Ovary (tissue), 9 donors: ENCODE data around the gene SNRK. TPM values are rescaled to one million over a fixed set of nuclear protein-coding genes. Genes with fewer than 3 reads are reported as not detected.

Experiments
- DNase-seq, 5 donors: peaks; one replicate each; pipeline ENCODE4 v3.0.0-alpha.2; 2019 to 2020
- H3K27ac ChIP-seq, 2 donors: fragments of 200-600 bp; one replicate each; pipeline versions ENCODE4 v1.5.1 to v1.8.0; 2019 to 2022
- H3K27me3 ChIP-seq: fragments of 200-600 bp; one replicate; pipeline ENCODE4 v1.8.0; 2022
- H3K36me3 ChIP-seq: fragments of 200-600 bp; sonication (generic); one replicate; pipeline ENCODE4 v1.5.1; 2019
- H3K4me1 ChIP-seq: one replicate; pipeline ENCODE4 v1.8.1; 2013; ENCODE audit warnings: mild to moderate bottlenecking, moderate library complexity; ENCODE audit not compliant: insufficient read depth
- H3K4me3 ChIP-seq: fragments of 200-600 bp; sonication (generic); one replicate; pipeline ENCODE4 v1.5.1; 2017
- H3K9me3 ChIP-seq, 2 donors: fragments of 200-600 bp in 1 of 2; sonication (generic) in 1 of 2; one replicate each; pipeline versions ENCODE4 v1.5.1 to v1.8.1; 2013 to 2019; ENCODE audit warnings: mild to moderate bottlenecking in 1 of 2, moderate library complexity in 1 of 2
- CTCF ChIP-seq, 3 donors: fragments of 450-650 bp in 2 of 3; fragments of 200-600 bp in 1 of 3; IDR thresholded peaks; one replicate each; pipeline versions ENCODE4 v1.5.1 to v1.8.0; 2016 to 2022; ENCODE audit warnings: antibody characterized with exemption in 3 of 3, mild to moderate bottlenecking in 1 of 3
- EP300 ChIP-seq: sonication (generic); formaldehyde crosslinking; IDR thresholded peaks from one replicate; pipeline ENCODE4 v1.6.1; 2017; ENCODE audit warnings: antibody characterized with exemption
- POLR2A ChIP-seq: fragments of 450-650 bp; IDR thresholded peaks from one replicate; pipeline ENCODE4 v1.6.1; 2017; ENCODE audit warnings: antibody characterized with exemption, mild to moderate bottlenecking, moderate library complexity
- WGBS, 3 donors: extraction: QIAGEN DNeasy Blood & Tissue Kit in 1 of 3; methylation state at CpG; one replicate each; pipeline versions ENCODE4 v1.1.5 to v1.1.7; 2013 to 2017; 5-methylcytosine and 5-hydroxymethylcytosine counted together
- intact Hi-C, 4 donors: fragments of 100-400 bp; cut with DNase I; formaldehyde crosslinking; loops; one replicate each; pipeline versions ENCODE4 v1.11.0 to v1.15.1; 2022 to 2023
- polyA plus RNA-seq, 2 donors: library from polyadenylated mRNA; stranded (reverse); fragments of 200-250 nt in 1 of 2; fragments of 350-450 nt in 1 of 2; fragmentation: Illumina TruSeq in 1 of 2; extraction: RNeasy Lipid Tissue Mini Kit (QIAGEN cat#74804) in 1 of 2; gene quantifications; one replicate each; pipeline ENCODE4 v1.2.3, GENCODE V29; 2013 to 2014
- total RNA-seq, 7 donors: library from RNA; depleted of rRNA in 2 of 7; stranded (reverse); fragments of >200 nt in 2 of 7; fragmentation: NEBNext Ultra II Directional in 3 of 7; extraction: Animal tissue kit (Norgen Biotek cat#: 25700) in 3 of 7; gene quantifications; one replicate each; pipeline versions ENCODE4 v1.1.0 to v1.2.4, GENCODE V29; 2016 to 2023
- donor health status: DM: no; HTN: no; CAD: no; lungs with moderate emphysema.
- donor health status: DM: no; HTN: no; CAD: no.
- donor health status: Bipolar disorder and iron deficiency.
- donor health status: DM: yes; HTN: yes; CAD: no.
- donor health status: DM: no; HTN: no; CAD: no.
- donor health status: DM: yes; HTN: yes; CAD: no.

Gene SNRK
- total and polyA plus RNA-seq, 9 donors, result 19.0 to 52.1 (median 28.9) TPM

DNA sequence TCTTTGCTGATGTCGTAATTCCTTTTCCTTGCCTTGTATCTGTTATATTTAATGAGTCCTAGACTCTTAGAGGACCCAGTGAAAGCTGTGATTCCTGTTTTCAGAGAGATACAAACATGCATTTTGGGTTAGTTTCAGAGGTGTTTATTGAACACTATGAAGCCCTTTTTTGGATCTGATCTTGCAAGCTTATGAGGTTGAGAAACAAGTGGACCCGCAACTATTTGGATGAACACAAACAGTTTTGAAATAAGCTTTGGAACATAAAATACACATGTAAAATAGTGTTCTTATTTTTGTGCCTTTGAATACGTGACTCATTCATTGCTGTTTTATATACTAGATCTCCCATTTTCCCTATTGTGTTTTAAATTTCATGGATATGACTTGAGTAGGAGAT lies 33.5 kb downstream of the SNRK start:
- intact Hi-C loops, result no loop called here
- H3K36me3 ChIP-seq, result no peaks in the 10 kb centered on the region
- no peak for DNase-seq
- peaks cover 17% of the 10 kb centered on the region for H3K4me1 ChIP-seq
- no peaks in the 10 kb centered on the region for H3K9me3 ChIP-seq
- H3K27me3 ChIP-seq, result no peaks in the 10 kb centered on the region
- no peak overlapping the region for H3K4me3 ChIP-seq
- WGBS, 3 donors, result 89 to 96% (median 92%) methylated on average over 3 of the region's 3 CpGs
- H3K27ac ChIP-seq, result no peak overlapping the region
- TF ChIP-seq CTCF (IDR thresholded peaks at IDR 0.05), result no peak

DNA sequence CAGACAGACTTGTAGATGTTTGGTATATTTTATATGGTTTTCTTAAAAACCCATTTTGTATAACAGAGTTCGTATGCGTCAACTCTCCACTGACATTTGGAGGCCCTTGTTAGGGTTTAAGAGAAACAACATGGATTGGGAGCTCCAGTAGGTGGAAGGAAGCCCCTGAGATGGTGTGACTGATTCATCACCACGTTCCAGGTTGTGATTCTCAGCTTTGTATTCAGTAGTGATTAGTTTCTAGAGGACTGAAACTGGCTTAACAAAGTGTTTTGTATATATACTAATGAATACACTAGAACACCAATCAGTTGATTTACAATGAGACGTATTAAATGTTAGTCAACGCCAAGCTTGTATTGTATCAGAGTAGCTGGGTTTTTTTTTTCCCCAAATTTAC lies 33.9 kb downstream of the SNRK start:
- no peaks in the 10 kb centered on the region for H3K36me3 ChIP-seq
- WGBS, 3 donors, result 93 to 96% (median 94%) methylated on average over 5 of the region's 5 CpGs
- H3K27ac ChIP-seq, result no peak overlapping the region
- intact Hi-C loops, result no loop called here
- TF ChIP-seq EP300 (no peak), POLR2A (no peak), CTCF (IDR thresholded peaks at IDR 0.05) (no peak)
- H3K27me3 ChIP-seq, result no peaks in the 10 kb centered on the region
- peaks cover 17% of the 10 kb centered on the region for H3K4me1 ChIP-seq
- no peak for DNase-seq
- no peak overlapping the region for H3K4me3 ChIP-seq
- no peaks in the 10 kb centered on the region for H3K9me3 ChIP-seq

- no peak overlapping the region for H3K4me3 ChIP-seq
- H3K27ac ChIP-seq, result no peak overlapping the region
- 97 to 100% (median 99%) methylated on average over 1 of the region's 1 CpG for WGBS, 3 donors
- TF ChIP-seq POLR2A, result no peak
- no peak for TF ChIP-seq CTCF (IDR thresholded peaks at IDR 0.05)
- TF ChIP-seq EP300, result no peak
- DNase-seq, result no peak
- no peaks in the 10 kb centered on the region for H3K27me3 ChIP-seq
- H3K9me3 ChIP-seq, result no peaks in the 10 kb centered on the region
- no peaks in the 10 kb centered on the region for H3K36me3 ChIP-seq
- intact Hi-C loops, result no loop called here
- H3K4me1 ChIP-seq, result peaks cover 15% of the 10 kb centered on the region
Measured at GRCh38 chr3:43323541-43323940, 37.2 kb downstream of the SNRK start.

DNA sequence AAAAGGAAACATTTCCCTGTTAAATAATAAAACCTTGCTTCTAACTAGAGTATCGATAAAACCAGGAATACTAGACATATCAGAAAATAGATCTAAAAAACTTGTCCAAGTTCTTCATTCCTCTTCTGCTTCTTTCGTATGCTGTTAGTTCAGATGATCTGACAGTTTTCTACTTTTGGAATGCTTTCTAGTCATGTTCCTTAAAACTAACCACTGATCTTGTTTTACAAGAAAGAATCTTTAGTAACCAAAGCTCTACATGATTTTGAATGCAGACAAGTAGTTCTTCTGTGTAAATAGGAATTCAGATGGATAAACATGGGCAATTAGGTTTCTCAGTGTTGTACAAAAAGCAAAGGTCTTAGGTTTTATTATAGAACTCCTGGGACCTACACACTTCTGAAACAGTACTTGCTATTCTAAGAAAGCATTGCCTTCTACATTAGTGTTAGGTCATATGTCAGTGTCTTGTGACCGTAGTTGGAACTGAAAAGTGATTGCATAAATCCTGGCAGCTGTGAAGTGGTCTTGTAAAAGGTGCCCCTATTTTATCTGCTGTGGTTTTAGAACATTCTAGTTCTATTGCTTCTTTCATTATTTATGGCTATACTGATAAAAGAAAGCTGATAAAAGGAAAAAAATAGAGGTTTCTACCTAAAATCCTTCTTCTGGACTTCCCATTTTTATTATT lies 40.7 kb downstream of the SNRK start:
- DNase-seq, result no peak
- no peaks in the 10 kb centered on the region for H3K27me3 ChIP-seq
- peaks cover 7% of the 10 kb centered on the region for H3K4me1 ChIP-seq
- no peak overlapping the region for H3K27ac ChIP-seq
- 33 to 46% (median 36%) methylated on average over 3 of the region's 3 CpGs for WGBS, 3 donors
- H3K36me3 ChIP-seq, result no peaks in the 10 kb centered on the region
- no peak for TF ChIP-seq POLR2A
- no peak for TF ChIP-seq EP300
- no peak for TF ChIP-seq CTCF (IDR thresholded peaks at IDR 0.05)
- H3K4me3 ChIP-seq, result no peak overlapping the region
- H3K9me3 ChIP-seq, result no peaks in the 10 kb centered on the region
- intact Hi-C loops, result no loop called here
